ENCODE measurements around the gene SMAD1.

- TF ChIP-seq FOXK2 (IDR thresholded peaks at IDR 0.05) (no peak), SUZ12 (IDR thresholded peaks at IDR 0.05) (no peak), ZNF384 (IDR thresholded peaks at IDR 0.05) (no peak), BHLHE40 (IDR thresholded peaks at IDR 0.05; ENCODE audit: borderline replicate concordance) (no peak), SP1 (IDR thresholded peaks at IDR 0.05) (no peak), FOXM1 (IDR thresholded peaks at IDR 0.05; ENCODE audit: borderline replicate concordance) (no peak)
Measured at GRCh38 chr4:145587088-145587754, 105.6 kb downstream of the SMAD1 start.
